Measurements from ENCODE around the gene RTN1. TPM values are rescaled to one million over a fixed set of nuclear protein-coding genes. Genes with fewer than 3 reads are reported as not detected.

RTN1 gene
- total and polyA plus RNA-seq, 10 of the 15 experiments (the other 5 are each of a cell fraction or from before 2014, with no cell fraction given): 0.03 to 0.55 (median 0.13) TPM; not detected in 4

- TF ChIP-seq CUX1 (IDR thresholded peaks at IDR 0.05; ENCODE audit: insufficient replicate concordance, low read depth, low read length): no peak
- TF ChIP-seq TCF7 (IDR thresholded peaks at IDR 0.05; ENCODE audit: borderline replicate concordance): no peak
Measured at GRCh38 chr14:59869381-59870255, 958 bp downstream of the RTN1 start (continued).

- H3K27ac ChIP-seq (ENCODE audit: control insufficient read depth, insufficient read depth): no peak overlapping the region
- no peaks in the 10 kb centered on the region; the same call in 1 of the 2 replicates for H3K4me1 ChIP-seq (ENCODE audit: control insufficient read depth, insufficient read depth, low read length)
- H3K79me2 ChIP-seq (ENCODE audit: control insufficient read depth, insufficient read depth, low read length): no peaks in the 10 kb centered on the region
- ChIA-PET SMC1A (ENCODE audit: uncharacterized antibody, unreplicated experiment) (no interaction called here), CTCF (no interaction called here), RAD21 (ENCODE audit: unreplicated experiment) (no interaction called here), POLR2A (no interaction called here)
- no peak for FAIRE-seq
- no peak for ATAC-seq
- no TSS peak for BruUV-seq (replicated peaks)
- H3K4me2 ChIP-seq (ENCODE audit: control insufficient read depth, insufficient read depth): no peak overlapping the region
- WGBS (ENCODE audit: insufficient coverage, insufficient replicate concordance, low lambda C conversion rate, missing lambda C conversion rate): 15% methylated on average over 3 of the region's 3 CpGs
- no peaks in the 10 kb centered on the region for H3K9me3 ChIP-seq (replicated peaks; ENCODE audit: control insufficient read depth, insufficient read depth, low read length)
- no peak overlapping the region for H2AFZ ChIP-seq (ENCODE audit: control insufficient read depth, low read depth, low read length)
- in situ Hi-C loops (cut with MboI) (no loop called here), intact Hi-C loops (cut with micrococcal nuclease; ENCODE audit: unreplicated experiment) (no loop called here)
- H3K4me3 ChIP-seq: no peak overlapping the region
- DNase-seq (ENCODE audit: low read depth, low spot score): no peak
- no peak overlapping the region for H3K9ac ChIP-seq (ENCODE audit: control insufficient read depth, insufficient read depth, low read length)
- H3K27me3 ChIP-seq (replicated peaks in 1 of 2; ENCODE audit: control insufficient read depth in 2 of 2, insufficient read depth in 2 of 2, low read length in 1 of 2): peaks cover 6 to 7% of the 10 kb centered on the region in 2 experiments
- no peaks in the 10 kb centered on the region for H3K36me3 ChIP-seq (ENCODE audit: control insufficient read depth in 2 of 2, insufficient read depth in 2 of 2, low read length in 1 of 2)
- H4K20me1 ChIP-seq (ENCODE audit: control insufficient read depth, insufficient read depth): no peaks in the 10 kb centered on the region
- TF ChIP-seq NFYB (IDR thresholded peaks at IDR 0.05; ENCODE audit: insufficient read depth, low read depth, low read length): no peak
- no peak for TF ChIP-seq CHD4 (IDR thresholded peaks at IDR 0.05)
- TF ChIP-seq TCF3 (IDR thresholded peaks at IDR 0.05; ENCODE audit: borderline replicate concordance, insufficient read depth, low read depth, low read length): no peak
- no peak for TF ChIP-seq RCOR1 (conservative IDR thresholded peaks at IDR 0.05; ENCODE audit: low read depth, low read length)
- TF ChIP-seq RAD51 (IDR thresholded peaks at IDR 0.05): no peak
- no peak for TF ChIP-seq RELA (IDR thresholded peaks at IDR 0.05; ENCODE audit: borderline replicate concordance, partially characterized antibody)
- no peak for TF ChIP-seq ZBTB4 (CRISPR knock-in tag; IDR thresholded peaks at IDR 0.05)
- TF ChIP-seq SMC3 (IDR thresholded peaks at IDR 0.05; ENCODE audit: borderline replicate concordance, low read length): no peak
- TF ChIP-seq USF2 (IDR thresholded peaks at IDR 0.05; ENCODE audit: borderline replicate concordance, low read depth, low read length): no peak
- no peak for TF ChIP-seq ZNF217 (IDR thresholded peaks at IDR 0.05)
Measured at GRCh38 chr14:59868021-59868420, 2.6 kb downstream of the RTN1 start.
